Measurements from ENCODE around the gene ASIC3. TPM values are rescaled to one million over a fixed set of nuclear protein-coding genes. Genes with fewer than 3 reads are reported as not detected.

ASIC3 gene
- total and polyA plus RNA-seq, 2 of the 8 experiments (the other 6 are each of a cell fraction or from before 2014, with no cell fraction given) = 1.6 to 1.9 TPM

DNA sequence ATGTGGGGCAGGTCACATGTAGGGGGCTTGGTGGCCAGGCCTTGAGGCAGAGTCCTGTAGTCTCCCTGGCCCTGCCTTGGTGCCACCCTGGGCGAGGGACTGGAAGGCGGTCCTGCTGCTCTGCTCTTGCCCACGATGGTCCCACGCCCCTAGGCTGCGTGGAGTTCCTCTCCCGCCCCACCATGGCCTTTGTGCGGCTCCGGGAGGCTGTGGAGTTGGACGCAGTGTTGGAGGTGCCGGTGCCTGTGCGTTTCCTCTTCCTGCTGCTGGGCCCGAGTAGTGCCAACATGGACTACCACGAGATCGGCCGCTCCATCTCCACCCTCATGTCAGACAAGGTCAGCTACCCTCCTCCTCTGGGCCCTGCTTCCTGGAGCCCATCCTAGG, 22.2 kb downstream of the ASIC3 start (continued):
- TF ChIP-seq TCF12 (IDR thresholded peaks at IDR 0.05; ENCODE audit: low read depth, low read length) = no peak
- no peak for TF ChIP-seq GABPA (IDR thresholded peaks at IDR 0.05; ENCODE audit: borderline replicate concordance, insufficient read depth, low read length)
